Measurements from ENCODE around the gene SREBF2. TPM values are rescaled to one million over a fixed set of nuclear protein-coding genes. Genes with fewer than 3 reads are reported as not detected.

The SREBF2 gene
- total and polyA plus RNA-seq, 9 of the 15 experiments (the other 6 are each of a cell fraction or from before 2014, with no cell fraction given) = 1.1 to 84.2 (median 26.9) TPM

- no peak for TF ChIP-seq CBX2 (IDR thresholded peaks at IDR 0.05; ENCODE audit: insufficient read depth, low read length, poor library complexity, severe bottlenecking)
- peak; percentile 53 for TF ChIP-seq TCF3 (CRISPR knock-in tag; IDR thresholded peaks at IDR 0.05)
- TF ChIP-seq ZNF212 (CRISPR knock-in tag; IDR thresholded peaks at IDR 0.05) = no peak
- peak; percentile 59; the same call in 1 of the 2 replicates for TF ChIP-seq GABPB1 (CRISPR knock-in tag; IDR thresholded peaks at IDR 0.05)
- TF ChIP-seq PHF8 (IDR thresholded peaks at IDR 0.05; ENCODE audit: borderline replicate concordance, low read length) = peak; percentile 41; the same call in 1 of the 2 replicates
- no peak for TF ChIP-seq BRD4 (IDR thresholded peaks at IDR 0.05)
- peak; percentile 89 for TF ChIP-seq POLR2G (IDR thresholded peaks at IDR 0.05; ENCODE audit: low read depth, low read length)
- TF ChIP-seq POLR2H (tag; IDR thresholded peaks at IDR 0.05; ENCODE audit: low read depth) = peak; percentile 53; the same call in 1 of the 2 replicates
- TF ChIP-seq ASH1L (IDR thresholded peaks at IDR 0.05; ENCODE audit: borderline replicate concordance, low read depth, partially characterized antibody) = no peak
- TF ChIP-seq CSDE1 (IDR thresholded peaks at IDR 0.05) = no peak
- TF ChIP-seq CBX8 (IDR thresholded peaks at IDR 0.05; ENCODE audit: borderline replicate concordance, extremely low read depth, low read depth, low read length, poor library complexity, severe bottlenecking) = no peak
- TF ChIP-seq RBM17 (IDR thresholded peaks at IDR 0.05; ENCODE audit: borderline replicate concordance, low read depth, low read length) = no peak
- TF ChIP-seq DLX4 (CRISPR knock-in tag; IDR thresholded peaks at IDR 0.05) = no peak
- peak; percentile 99 for TF ChIP-seq TFAP4 (CRISPR knock-in tag; IDR thresholded peaks at IDR 0.05; ENCODE audit: borderline replicate concordance)
- peak; percentile 3; the same call in 1 of the 2 replicates for TF ChIP-seq ZKSCAN1 (IDR thresholded peaks at IDR 0.05; ENCODE audit: low read depth, low read length)
- TF ChIP-seq HDAC1 (IDR thresholded peaks at IDR 0.05) = peak in 1 of 2 experiments; percentile 52; a peak in 2 of 4 replicates
- TF ChIP-seq FOXK2 (conservative IDR thresholded peaks at IDR 0.05 in 1 of 2, IDR thresholded peaks at IDR 0.05 in 1 of 2; ENCODE audit: low read depth in 2 of 2) = peak; percentile 61 to 66; a peak in 2 of 4 replicates
- no peak for TF ChIP-seq KLF13 (tag; IDR thresholded peaks at IDR 0.05; ENCODE audit: borderline replicate concordance, low read depth)
- peak; percentile 13; the same call in 1 of the 2 replicates for TF ChIP-seq PML (IDR thresholded peaks at IDR 0.05; ENCODE audit: low read length)
- peak; percentile 81 for TF ChIP-seq MTA1 (IDR thresholded peaks at IDR 0.05; ENCODE audit: borderline replicate concordance)
- TF ChIP-seq XRCC3 (IDR thresholded peaks at IDR 0.05) = no peak
- TF ChIP-seq AFF4 (CRISPR knock-in tag; IDR thresholded peaks at IDR 0.05) = peak; percentile 43; the same call in 1 of the 2 replicates
- TF ChIP-seq MCM5 (IDR thresholded peaks at IDR 0.05; ENCODE audit: low read depth) = no peak
Observed at GRCh38 chr22:41832553-41833368, at the start of gene SREBF2 (continued).
